Stomach (tissue), 4 donors: ENCODE results near the gene CORO2B.

Experiments
- EP300 ChIP-seq: sonication (generic); formaldehyde crosslinking; IDR thresholded peaks from one replicate; pipeline ENCODE4 v1.6.1; 2017; ENCODE audit warnings: antibody characterized with exemption
- POLR2A ChIP-seq, 4 donors: fragments of 450-650 bp; IDR thresholded peaks; one replicate each; pipeline ENCODE4 v1.6.1; 2016; ENCODE audit warnings: antibody characterized with exemption in 4 of 4, control low read depth in 2 of 4, mild to moderate bottlenecking in 1 of 4, moderate library complexity in 1 of 4
- TF ChIP-seq, protein P1 (sequence below), 7 experiments: fragments of 450-650 bp in 4 of 7; fragments of 200-600 bp in 3 of 7; sonication (generic) in 3 of 7; IDR thresholded peaks; one replicate each; pipeline ENCODE4 v1.5.1; 2016 to 2019; ENCODE audit warnings: antibody characterized with exemption in 7 of 7, control low read depth in 2 of 7, mild to moderate bottlenecking in 1 of 7

DNA sequence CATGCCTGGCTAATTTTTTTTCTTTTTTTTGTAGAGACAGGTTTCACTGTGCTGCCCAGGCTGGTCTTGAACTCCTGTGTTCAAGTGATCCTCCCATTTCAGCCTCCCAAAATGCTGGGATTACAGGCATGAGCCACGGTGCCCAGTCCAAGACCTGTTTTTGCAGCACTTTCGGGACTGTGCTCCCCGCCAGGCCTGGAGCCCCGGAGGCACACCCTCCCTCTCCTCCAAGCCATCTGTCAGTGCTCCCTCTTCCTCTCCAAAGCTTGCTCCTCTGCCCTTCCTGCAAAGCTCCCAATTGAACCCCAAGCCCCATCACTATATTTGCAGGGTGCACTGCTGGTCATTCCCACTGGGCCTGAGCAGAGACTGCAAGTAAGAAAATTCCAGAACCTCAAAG lies 98.1 kb downstream of the CORO2B start:
- TF ChIP-seq, protein P1, sequence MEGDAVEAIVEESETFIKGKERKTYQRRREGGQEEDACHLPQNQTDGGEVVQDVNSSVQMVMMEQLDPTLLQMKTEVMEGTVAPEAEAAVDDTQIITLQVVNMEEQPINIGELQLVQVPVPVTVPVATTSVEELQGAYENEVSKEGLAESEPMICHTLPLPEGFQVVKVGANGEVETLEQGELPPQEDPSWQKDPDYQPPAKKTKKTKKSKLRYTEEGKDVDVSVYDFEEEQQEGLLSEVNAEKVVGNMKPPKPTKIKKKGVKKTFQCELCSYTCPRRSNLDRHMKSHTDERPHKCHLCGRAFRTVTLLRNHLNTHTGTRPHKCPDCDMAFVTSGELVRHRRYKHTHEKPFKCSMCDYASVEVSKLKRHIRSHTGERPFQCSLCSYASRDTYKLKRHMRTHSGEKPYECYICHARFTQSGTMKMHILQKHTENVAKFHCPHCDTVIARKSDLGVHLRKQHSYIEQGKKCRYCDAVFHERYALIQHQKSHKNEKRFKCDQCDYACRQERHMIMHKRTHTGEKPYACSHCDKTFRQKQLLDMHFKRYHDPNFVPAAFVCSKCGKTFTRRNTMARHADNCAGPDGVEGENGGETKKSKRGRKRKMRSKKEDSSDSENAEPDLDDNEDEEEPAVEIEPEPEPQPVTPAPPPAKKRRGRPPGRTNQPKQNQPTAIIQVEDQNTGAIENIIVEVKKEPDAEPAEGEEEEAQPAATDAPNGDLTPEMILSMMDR (IDR thresholded peaks at IDR 0.05), result no peak
- no peak for TF ChIP-seq POLR2A (IDR thresholded peaks at IDR 0.05)
- TF ChIP-seq EP300, result no peak
